Neural progenitor cell (in vitro differentiated cells): ENCODE data around the gene BCORL1. TPM values are rescaled to one million over a fixed set of nuclear protein-coding genes. Genes with fewer than 3 reads are reported as not detected.

Experiments used
- DNase-seq: peaks from one replicate; pipeline ENCODE4 v3.0.0-alpha.2; 2016; ENCODE audit warnings: low spot score
- H2AFZ ChIP-seq: fragments of 200-600 bp; sonication (generic); replicated peaks from 2 replicates; pipeline ENCODE4 v1.6.1; 2016; ENCODE audit warnings: antibody characterized with exemption
- H3F3A ChIP-seq: fragments of 200-600 bp; sonication (generic); 2 replicates; pipeline ENCODE4 v1.6.1; 2016; ENCODE audit warnings: antibody characterized with exemption, low read depth
- H3K27ac ChIP-seq: fragments of 200-600 bp; sonication (generic); 2 replicates; pipeline ENCODE4 v1.5.1; 2016; ENCODE audit warnings: mild to moderate bottlenecking
- H3K27me3 ChIP-seq: fragments of 200-600 bp; sonication (generic); 2 replicates; pipeline ENCODE4 v1.6.1; 2016; ENCODE audit warnings: mild to moderate bottlenecking, moderate library complexity
- H3K36me3 ChIP-seq: fragments of 200-600 bp; sonication (generic); 2 replicates; pipeline ENCODE4 v1.5.1; 2016
- H3K4me1 ChIP-seq: fragments of 200-600 bp; sonication (generic); 2 replicates; pipeline ENCODE4 v1.6.1; 2016; ENCODE audit warnings: mixed run types
- H3K4me2 ChIP-seq: fragments of 200-600 bp; sonication (generic); 2 replicates; pipeline ENCODE4 v1.6.1; 2016
- H3K4me3 ChIP-seq: fragments of 200-600 bp; sonication (generic); 2 replicates; pipeline ENCODE4 v1.5.1; 2016
- H3K79me2 ChIP-seq: fragments of 200-600 bp; sonication (generic); 2 replicates; pipeline ENCODE4 v1.6.1; 2016; ENCODE audit warnings: low read depth
- H3K9ac ChIP-seq: fragments of 200-600 bp; sonication (generic); 2 replicates; pipeline ENCODE4 v1.6.1; 2016
- H3K9me3 ChIP-seq: fragments of 200-600 bp; sonication (generic); 2 replicates; pipeline ENCODE4 v1.5.1; 2016; ENCODE audit warnings: low read depth
- H4K20me1 ChIP-seq: fragments of 200-600 bp; sonication (generic); 2 replicates; pipeline ENCODE4 v1.6.1; 2016; ENCODE audit warnings: low read depth
- H3K27ac Mint-ChIP-seq: 3 replicates; pipeline ENCODE4 v1.8.0; 2021; ENCODE audit warnings: mixed read lengths
- H3K27me3 Mint-ChIP-seq: 2 replicates; pipeline ENCODE4 v1.8.0; 2022; ENCODE audit warnings: low read depth, mild to moderate bottlenecking, inconsistent platforms, moderate library complexity, mixed read lengths; ENCODE audit not compliant: insufficient read depth
- H3K36me3 Mint-ChIP-seq: 3 replicates; pipeline ENCODE4 v1.8.0; 2021; ENCODE audit warnings: mixed read lengths
- H3K4me1 Mint-ChIP-seq: 3 replicates; pipeline ENCODE4 v1.8.0; 2021; ENCODE audit warnings: mixed read lengths
- H3K4me3 Mint-ChIP-seq: 3 replicates; pipeline ENCODE4 v1.8.0; 2021; ENCODE audit warnings: mild to moderate bottlenecking, moderate library complexity, mixed read lengths
- H3K9me3 Mint-ChIP-seq: 3 replicates; pipeline ENCODE4 v1.8.0; 2020; ENCODE audit warnings: mixed read lengths
- EZH2 ChIP-seq: fragments of 200-600 bp; sonication (generic); IDR thresholded peaks from 2 replicates; pipeline ENCODE4 v1.6.1; 2017; ENCODE audit warnings: antibody characterized with exemption, mild to moderate bottlenecking, moderate library complexity
- EZH2phosphoT487 ChIP-seq: fragments of 200-600 bp; sonication (generic); IDR thresholded peaks from 2 replicates; pipeline ENCODE4 v1.6.1; 2017; ENCODE audit warnings: antibody characterized with exemption
- total RNA-seq: library from RNA; depleted of rRNA; stranded (reverse); fragments of >200 nt; gene quantifications from 2 replicates; pipeline ENCODE4 v1.2.3, GENCODE V29; 2015; ENCODE audit warnings: low replicate concordance
- TF ChIP-seq, protein P1 (sequence below): fragments of 200-600 bp; sonication (generic); IDR thresholded peaks from 2 replicates; pipeline ENCODE4 v1.5.1; 2017; ENCODE audit warnings: antibody characterized with exemption, mild to moderate bottlenecking

Gene BCORL1
- total RNA-seq, 1 donor from 2014 or later = 5.1 TPM

- TF ChIP-seq, protein P1, sequence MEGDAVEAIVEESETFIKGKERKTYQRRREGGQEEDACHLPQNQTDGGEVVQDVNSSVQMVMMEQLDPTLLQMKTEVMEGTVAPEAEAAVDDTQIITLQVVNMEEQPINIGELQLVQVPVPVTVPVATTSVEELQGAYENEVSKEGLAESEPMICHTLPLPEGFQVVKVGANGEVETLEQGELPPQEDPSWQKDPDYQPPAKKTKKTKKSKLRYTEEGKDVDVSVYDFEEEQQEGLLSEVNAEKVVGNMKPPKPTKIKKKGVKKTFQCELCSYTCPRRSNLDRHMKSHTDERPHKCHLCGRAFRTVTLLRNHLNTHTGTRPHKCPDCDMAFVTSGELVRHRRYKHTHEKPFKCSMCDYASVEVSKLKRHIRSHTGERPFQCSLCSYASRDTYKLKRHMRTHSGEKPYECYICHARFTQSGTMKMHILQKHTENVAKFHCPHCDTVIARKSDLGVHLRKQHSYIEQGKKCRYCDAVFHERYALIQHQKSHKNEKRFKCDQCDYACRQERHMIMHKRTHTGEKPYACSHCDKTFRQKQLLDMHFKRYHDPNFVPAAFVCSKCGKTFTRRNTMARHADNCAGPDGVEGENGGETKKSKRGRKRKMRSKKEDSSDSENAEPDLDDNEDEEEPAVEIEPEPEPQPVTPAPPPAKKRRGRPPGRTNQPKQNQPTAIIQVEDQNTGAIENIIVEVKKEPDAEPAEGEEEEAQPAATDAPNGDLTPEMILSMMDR = peak; percentile 7
- TF ChIP-seq EZH2phosphoT487 = no peak
- no peak overlapping the region for H3K4me3 ChIP-seq
- Mint-ChIP-seq H3K4me1 (peaks cover 13% of the 10 kb centered on the region), H3K36me3 (peaks cover 60% of the 10 kb centered on the region), H3K9me3 (no peaks in the 10 kb centered on the region), H3K27ac (no peak overlapping the region), H3K4me3 (peak overlapping the region; percentile 26), H3K27me3 (peaks cover 7% of the 10 kb centered on the region)
- no peaks in the 10 kb centered on the region for H3K4me1 ChIP-seq
- H3K27me3 ChIP-seq = no peaks in the 10 kb centered on the region
- H2AFZ ChIP-seq = no peak overlapping the region
- peaks cover 26% of the 10 kb centered on the region for H4K20me1 ChIP-seq
- no peaks in the 10 kb centered on the region for H3K36me3 ChIP-seq
- no peak overlapping the region for H3K4me2 ChIP-seq
- no peaks in the 10 kb centered on the region for H3K79me2 ChIP-seq
- no peaks in the 10 kb centered on the region for H3K9me3 ChIP-seq
- H3K9ac ChIP-seq = no peak overlapping the region
- peaks cover 8% of the 10 kb centered on the region for H3F3A ChIP-seq
- no peak for DNase-seq
- no peak overlapping the region for H3K27ac ChIP-seq
These were observed 42.8 kb downstream of the BCORL1 start for GRCh38 chrX:130025256-130025655.

DNA sequence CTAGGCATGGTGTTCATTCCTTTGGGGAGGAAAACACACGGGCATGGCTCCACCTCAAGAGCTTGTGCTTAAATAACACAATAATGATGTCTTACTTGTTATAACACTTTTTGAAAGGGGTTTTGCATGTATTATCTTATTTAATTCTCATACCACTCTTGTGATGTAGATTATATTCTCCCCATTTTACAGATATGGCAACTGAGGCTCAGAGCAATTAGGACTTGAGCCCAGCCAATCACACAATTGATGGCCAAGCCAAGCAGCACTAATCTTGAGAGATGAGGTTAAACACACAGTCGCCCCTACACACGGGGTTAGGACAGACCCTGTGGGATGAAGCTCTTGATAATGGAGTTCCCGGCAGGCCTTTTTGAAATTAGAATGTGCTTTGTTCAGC lies 45.1 kb downstream of the BCORL1 start:
- Histone ChIP-seq H2AFZ (no peak overlapping the region), H3K9me3 (no peaks in the 10 kb centered on the region), H3K4me1 (no peaks in the 10 kb centered on the region), H3K4me3 (no peak overlapping the region), H4K20me1 (peaks cover 20% of the 10 kb centered on the region), H3K27me3 (no peaks in the 10 kb centered on the region), H3F3A (peaks cover 8% of the 10 kb centered on the region), H3K9ac (no peak overlapping the region), H3K27ac (no peak overlapping the region), H3K4me2 (no peak overlapping the region), H3K36me3 (no peaks in the 10 kb centered on the region), H3K79me2 (no peaks in the 10 kb centered on the region)
- no peak for TF ChIP-seq EZH2phosphoT487
- no peak for TF ChIP-seq EZH2
- Mint-ChIP-seq H3K36me3 (peaks cover 59% of the 10 kb centered on the region), H3K27me3 (peaks cover 5% of the 10 kb centered on the region), H3K4me1 (peaks cover 14% of the 10 kb centered on the region), H3K27ac (no peak overlapping the region), H3K9me3 (no peaks in the 10 kb centered on the region), H3K4me3 (no peak overlapping the region)
- no peak for DNase-seq

GRCh38 chrX:130028196-130028595 lies 45.8 kb downstream of the BCORL1 start:
- Histone ChIP-seq H3K9ac (no peak overlapping the region), H3K4me3 (no peak overlapping the region), H4K20me1 (peaks cover 18% of the 10 kb centered on the region), H3K79me2 (no peaks in the 10 kb centered on the region), H3K27me3 (no peaks in the 10 kb centered on the region), H3K36me3 (no peaks in the 10 kb centered on the region), H2AFZ (no peak overlapping the region), H3K27ac (no peak overlapping the region), H3K4me1 (no peaks in the 10 kb centered on the region), H3F3A (peaks cover 8% of the 10 kb centered on the region), H3K4me2 (no peak overlapping the region), H3K9me3 (no peaks in the 10 kb centered on the region)
- DNase-seq = peak; percentile 22
- Mint-ChIP-seq H3K36me3 (peaks cover 55% of the 10 kb centered on the region), H3K9me3 (no peaks in the 10 kb centered on the region), H3K27ac (no peak overlapping the region), H3K27me3 (peaks cover 5% of the 10 kb centered on the region), H3K4me1 (peaks cover 14% of the 10 kb centered on the region), H3K4me3 (no peak overlapping the region)
- TF ChIP-seq, protein P1 = peak; percentile 56
- no peak for TF ChIP-seq EZH2

DNA sequence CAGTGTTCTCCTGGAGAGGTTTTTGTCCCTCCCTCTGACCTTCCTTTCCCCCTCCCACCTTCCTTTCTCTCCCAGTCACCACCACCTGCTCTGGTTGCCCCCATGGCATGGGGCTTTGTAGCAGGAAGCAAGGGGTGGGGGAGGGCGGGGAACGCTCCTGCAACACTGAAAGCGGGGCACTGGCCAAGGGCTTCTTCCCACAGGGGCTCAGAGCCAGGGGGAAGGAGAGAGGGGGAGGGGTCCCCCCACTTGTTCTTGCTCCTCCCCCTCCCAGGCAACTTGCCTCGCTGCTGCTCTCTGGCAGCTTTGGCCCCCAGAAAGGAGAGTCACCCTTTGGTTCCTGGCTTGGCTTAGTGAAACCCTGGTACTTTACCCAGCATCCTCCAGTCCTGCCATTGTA lies 48.4 kb downstream of the BCORL1 start:
- peaks cover 53% of the 10 kb centered on the region for H3K36me3 Mint-ChIP-seq
- Histone ChIP-seq H3K9me3 (no peaks in the 10 kb centered on the region), H3K4me3 (no peak overlapping the region), H4K20me1 (no peaks in the 10 kb centered on the region), H3K27ac (no peak overlapping the region), H3F3A (peaks cover 8% of the 10 kb centered on the region), H3K4me1 (no peaks in the 10 kb centered on the region), H3K4me2 (no peak overlapping the region), H3K79me2 (no peaks in the 10 kb centered on the region), H3K9ac (no peak overlapping the region), H3K27me3 (no peaks in the 10 kb centered on the region), H3K36me3 (no peaks in the 10 kb centered on the region), H2AFZ (no peak overlapping the region)
- H3K4me3 Mint-ChIP-seq = no peak overlapping the region
- TF ChIP-seq, protein P1 = no peak
- TF ChIP-seq EZH2 (no peak), EZH2phosphoT487 (no peak)
- H3K27me3 Mint-ChIP-seq = peaks cover 3% of the 10 kb centered on the region
- H3K27ac Mint-ChIP-seq = no peak overlapping the region
- peaks cover 9% of the 10 kb centered on the region for H3K4me1 Mint-ChIP-seq
- H3K9me3 Mint-ChIP-seq = no peaks in the 10 kb centered on the region
- DNase-seq = peak; percentile 2
